Keratinocyte (primary cell): Measurements from ENCODE around the gene ITSN1. TPM values are rescaled to one million over a fixed set of nuclear protein-coding genes. Genes with fewer than 3 reads are reported as not detected.

ENCODE experiments used
- DNase-seq: peaks from one replicate; pipeline ENCODE4 v3.0.0-alpha.2; 2011; ENCODE audit warnings: low read depth, missing footprints, low spot score
- FAIRE-seq: peaks from 2 replicates; lab custom pipeline; 2011; peaks lifted over from hg19 to GRCh38; lab: Jason Lieb, UNC
- H2AFZ ChIP-seq: 2 replicates; pipeline ENCODE4 v1.6.0; 2012; ENCODE audit warnings: low read length, control low read depth, inconsistent platforms; ENCODE audit not compliant: control insufficient read depth
- H3K27ac ChIP-seq: 2 replicates; pipeline ENCODE4 v1.5.1; 2011; ENCODE audit warnings: low read length; ENCODE audit not compliant: control insufficient read depth, insufficient read depth
- H3K27me3 ChIP-seq: 3 replicates; pipeline ENCODE4 v1.6.0; 2011; ENCODE audit warnings: low read length; ENCODE audit not compliant: control insufficient read depth, insufficient read depth; ENCODE audit errors: extremely low read depth
- H3K36me3 ChIP-seq, 2 experiments: 2 replicates in 1 of 2; 3 replicates in 1 of 2; pipeline ENCODE4 v1.5.1; 2011; ENCODE audit warnings: low read length in 2 of 2, mild to moderate bottlenecking in 1 of 2; ENCODE audit not compliant: control insufficient read depth in 2 of 2, insufficient read depth in 2 of 2; ENCODE audit errors: extremely low read depth in 1 of 2
- H3K4me1 ChIP-seq: 3 replicates; pipeline ENCODE4 v1.5.1; 2011; ENCODE audit warnings: low read length; ENCODE audit not compliant: control insufficient read depth, insufficient read depth; ENCODE audit errors: extremely low read depth
- H3K4me2 ChIP-seq: 3 replicates; pipeline ENCODE4 v1.6.0; 2011; ENCODE audit warnings: low read depth, low read length; ENCODE audit not compliant: control insufficient read depth, insufficient read depth; ENCODE audit errors: extremely low read depth
- H3K4me3 ChIP-seq, 3 experiments: fragments of 200-600 bp in 1 of 3; sonication (generic) in 1 of 3; 2 replicates in 2 of 3; 3 replicates in 1 of 3; pipeline ENCODE4 v1.5.1; 2011 to 2016; ENCODE audit warnings: low read length in 3 of 3, mild to moderate bottlenecking in 3 of 3, control low read depth in 2 of 3, inconsistent platforms in 1 of 3, low read depth in 1 of 3, mixed read lengths in 1 of 3, mixed run types in 1 of 3, moderate library complexity in 1 of 3; ENCODE audit not compliant: control insufficient read depth in 2 of 3, insufficient read depth in 2 of 3; ENCODE audit errors: extremely low read depth in 1 of 3
- H3K79me2 ChIP-seq: 2 replicates; pipeline ENCODE4 v1.6.0; 2012; ENCODE audit warnings: low read length; ENCODE audit not compliant: control insufficient read depth, insufficient read depth
- H3K9ac ChIP-seq: 3 replicates; pipeline ENCODE4 v1.6.0; 2011; ENCODE audit warnings: low read length; ENCODE audit not compliant: control insufficient read depth, insufficient read depth; ENCODE audit errors: extremely low read depth
- H3K9me1 ChIP-seq: 3 replicates; pipeline ENCODE4 v1.6.0; 2011; ENCODE audit warnings: low read length; ENCODE audit not compliant: control insufficient read depth, insufficient read depth; ENCODE audit errors: extremely low read depth
- H3K9me3 ChIP-seq: 2 replicates; pipeline ENCODE4 v1.5.1; 2012; ENCODE audit warnings: low read depth, low read length; ENCODE audit not compliant: control insufficient read depth
- H4K20me1 ChIP-seq: 3 replicates; pipeline ENCODE4 v1.6.0; 2011; ENCODE audit warnings: low read length; ENCODE audit not compliant: control insufficient read depth, insufficient read depth; ENCODE audit errors: extremely low read depth
- CTCF ChIP-seq, 3 experiments: IDR thresholded peaks in 1 of 3; conservative IDR thresholded peaks in 1 of 3; optimal IDR thresholded peaks in 1 of 3; 2 replicates in 2 of 3; 3 replicates in 1 of 3; pipeline versions ENCODE3 to v1.5.1; 2011; ENCODE audit warnings: low read length in 3 of 3, mild to moderate bottlenecking in 3 of 3, moderate library complexity in 2 of 3, control low read depth in 1 of 3, inconsistent platforms in 1 of 3; ENCODE audit not compliant: insufficient read depth in 2 of 3; ENCODE audit errors: extremely low read depth in 1 of 3
- EZH2 ChIP-seq: IDR thresholded peaks from one replicate; pipeline ENCODE4 v1.6.1; 2012; ENCODE audit warnings: inconsistent platforms, mild to moderate bottlenecking, low read length, moderate library complexity
- dilution Hi-C: fragments of 300-500 bp; cut with MboI; formaldehyde crosslinking; loops from one replicate; pipeline ENCODE4 v1.7.0; 2020; ENCODE audit warnings: low sequenced_read_pairs; ENCODE audit not compliant: extremely low pct_ligation_motif_present
- polyA plus RNA-seq, 5 experiments: library from polyadenylated mRNA; depleted of rRNA in 3 of 5; stranded (reverse) in 3 of 5; stranded (forward) in 1 of 5; unstranded in 1 of 5; fragments of >200 nt; gene quantifications; 1 replicate in 1 of 5; 2 replicates in 3 of 5; 3 replicates in 1 of 5; pipeline versions ENCODE4 v1.2.1 to v1.2.3, GENCODE V29; 2011 to 2012; ENCODE audit warnings: missing spikeins in 2 of 5, low read depth in 1 of 5, low replicate concordance in 1 of 5

Gene ITSN1
- polyA plus RNA-seq, 1 donor (not counting 4 experiments of a cell fraction or from before 2014, with no cell fraction given), result 34.3 TPM

GRCh38 chr21:33840771-33841170 is 198.5 kb downstream of the ITSN1 start:
- H4K20me1 ChIP-seq, result no peaks in the 10 kb centered on the region
- H2AFZ ChIP-seq, result no peak overlapping the region
- peaks cover 0 to 2% of the 10 kb centered on the region in 2 experiments for H3K36me3 ChIP-seq
- H3K79me2 ChIP-seq, result no peaks in the 10 kb centered on the region
- TF ChIP-seq EZH2 (no peak), CTCF (optimal IDR thresholded peaks at IDR 0.05 in 1 of 3, IDR thresholded peaks at IDR 0.05 in 1 of 3, conservative IDR thresholded peaks at IDR 0.05 in 1 of 3; ENCODE audit: extremely low read depth in 1 of 3, insufficient read depth in 2 of 3, low read length in 3 of 3) (no peak)
- no peaks in the 10 kb centered on the region for H3K27me3 ChIP-seq
- peaks cover 5% of the 10 kb centered on the region for H3K9me1 ChIP-seq
- FAIRE-seq, result no peak
- H3K9me3 ChIP-seq, result no peaks in the 10 kb centered on the region
- H3K4me1 ChIP-seq, result no peaks in the 10 kb centered on the region
- H3K4me3 ChIP-seq, result no peak overlapping the region
- H3K27ac ChIP-seq, result no peak overlapping the region
- dilution Hi-C loops, result no loop called here
- no peak for DNase-seq
- H3K4me2 ChIP-seq, result no peak overlapping the region
- H3K9ac ChIP-seq, result no peak overlapping the region

- Histone ChIP-seq H3K27ac (no peak overlapping the region), H3K4me3 (no peak overlapping the region), H3K36me3 (peaks cover 0 to under 1% of the 10 kb centered on the region in 2 experiments), H3K27me3 (no peaks in the 10 kb centered on the region), H3K9me3 (no peaks in the 10 kb centered on the region), H4K20me1 (no peaks in the 10 kb centered on the region), H2AFZ (no peak overlapping the region), H3K9ac (no peak overlapping the region), H3K4me1 (no peaks in the 10 kb centered on the region), H3K79me2 (no peaks in the 10 kb centered on the region), H3K9me1 (peaks cover 5% of the 10 kb centered on the region), H3K4me2 (no peak overlapping the region)
- no peak for DNase-seq
- dilution Hi-C loops, result no loop called here
- FAIRE-seq, result no peak
- TF ChIP-seq CTCF (optimal IDR thresholded peaks at IDR 0.05 in 1 of 3, IDR thresholded peaks at IDR 0.05 in 1 of 3, conservative IDR thresholded peaks at IDR 0.05 in 1 of 3; ENCODE audit: extremely low read depth in 1 of 3, insufficient read depth in 2 of 3, low read length in 3 of 3) (no peak), EZH2 (no peak)
Observed at GRCh38 chr21:33841561-33841960, 199.3 kb downstream of the ITSN1 start.
